GM12878 (cell line): ENCODE data around the gene DUOX1. TPM values are rescaled to one million over a fixed set of nuclear protein-coding genes. Genes with fewer than 3 reads are reported as not detected.

Experiments
- ATAC-seq: fragments of 200-7000 bp; cut with Tn5 transposase; 3 replicates; pipeline ENCODE4 v1.9.1; 2020; ENCODE audit warnings: mild to moderate bottlenecking, moderate library complexity
- BruUV-seq: library from RNA; stranded (reverse); fragments of 400-500 nt; replicated peaks from 2 replicates; lab custom pipeline; 2021; lab: Mats Ljungman, UMichigan
- CTCF ChIA-PET: fragments of 300-600 bp; sonication (Branson Sonifier 250); formaldehyde crosslinking; extraction: SDS; loops from one replicate; lab custom pipeline; 2021; ENCODE audit warnings: inconsistent platforms; lab: Yijun Ruan, JAX
- POLR2A ChIA-PET: fragments of 350-600 bp; formaldehyde crosslinking; extraction: SDS; loops from one replicate; lab custom pipeline; 2021; ENCODE audit warnings: inconsistent platforms; lab: Charles Lee
- RAD21 ChIA-PET: fragments of 300-600 bp; sonication (Branson Sonifier 250); formaldehyde crosslinking; loops from one replicate; lab custom pipeline; 2023; ENCODE audit warnings: antibody characterized with exemption; ENCODE audit not compliant: unreplicated experiment; lab: Charles Lee
- SMC1A ChIA-PET: fragments of 300-600 bp; sonication (Branson Sonifier 250); formaldehyde crosslinking; loops from one replicate; lab custom pipeline; 2023; ENCODE audit not compliant: unreplicated experiment, uncharacterized antibody; lab: Charles Lee
- DNase-seq: peaks from one replicate; pipeline ENCODE4 v3.0.0-alpha.2; 2011; ENCODE audit warnings: low read depth, low spot score
- FAIRE-seq: peaks from 3 replicates; lab custom pipeline; 2011; peaks lifted over from hg19 to GRCh38; lab: Jason Lieb, UNC
- H2AFZ ChIP-seq: 2 replicates; pipeline ENCODE4 v1.6.0; 2011; ENCODE audit warnings: low read depth, low read length, control low read depth; ENCODE audit not compliant: control insufficient read depth
- H3K27ac ChIP-seq: 2 replicates; pipeline ENCODE4 v1.5.1; 2011; ENCODE audit warnings: control low read depth; ENCODE audit not compliant: control insufficient read depth, insufficient read depth
- H3K27me3 ChIP-seq, 2 experiments: replicated peaks in 1 of 2; 2 replicates each; pipeline versions ENCODE4 v1.6.0 to v1.6.1; 2011; ENCODE audit warnings: low read length in 1 of 2; ENCODE audit not compliant: control insufficient read depth in 2 of 2, insufficient read depth in 2 of 2
- H3K36me3 ChIP-seq, 2 experiments: 2 replicates each; pipeline ENCODE4 v1.5.1; 2011; ENCODE audit warnings: low read length in 1 of 2; ENCODE audit not compliant: control insufficient read depth in 2 of 2, insufficient read depth in 2 of 2
- H3K4me1 ChIP-seq: 2 replicates; pipeline ENCODE4 v1.6.1; 2011; ENCODE audit warnings: mild to moderate bottlenecking, low read length, moderate library complexity, mixed read lengths; ENCODE audit not compliant: control insufficient read depth, insufficient read depth
- H3K4me2 ChIP-seq: 2 replicates; pipeline ENCODE4 v1.6.0; 2011; ENCODE audit warnings: control low read depth; ENCODE audit not compliant: control insufficient read depth, insufficient read depth
- H3K4me3 ChIP-seq: fragments of 200-600 bp; sonication (generic); 2 replicates; pipeline ENCODE4 v1.5.1; 2016
- H3K79me2 ChIP-seq: 2 replicates; pipeline ENCODE4 v1.6.0; 2011; ENCODE audit warnings: low read length; ENCODE audit not compliant: control insufficient read depth, insufficient read depth
- H3K9ac ChIP-seq: 2 replicates; pipeline ENCODE4 v1.8.0; 2011; ENCODE audit warnings: low read length, control low read depth, mixed read lengths; ENCODE audit not compliant: control insufficient read depth, insufficient read depth
- H3K9me3 ChIP-seq: replicated peaks from 3 replicates; pipeline ENCODE4 v1.5.1; 2011; ENCODE audit warnings: mild to moderate bottlenecking, low read length; ENCODE audit not compliant: control insufficient read depth, insufficient read depth
- H4K20me1 ChIP-seq: 2 replicates; pipeline ENCODE4 v1.6.0; 2011; ENCODE audit not compliant: control insufficient read depth, insufficient read depth
- MYC ChIP-seq: IDR thresholded peaks from 2 replicates; pipeline ENCODE4 v1.6.1; 2011; ENCODE audit warnings: mild to moderate bottlenecking, low read length, moderate library complexity, inconsistent platforms; ENCODE audit not compliant: insufficient read depth, insufficient replicate concordance, insufficient read length, severe bottlenecking
- NBN ChIP-seq: fragments of 450-650 bp; IDR thresholded peaks from 2 replicates; pipeline ENCODE4 v1.6.1; 2016
- PML ChIP-seq: IDR thresholded peaks from 2 replicates; pipeline ENCODE4 v1.6.1; 2012; ENCODE audit warnings: low read length, inconsistent platforms
- SMAD5 ChIP-seq: IDR thresholded peaks from 2 replicates; pipeline ENCODE4 v1.6.1; 2016; ENCODE audit warnings: antibody characterized with exemption, low read depth
- TAF1 ChIP-seq: IDR thresholded peaks from 2 replicates; pipeline ENCODE4 v1.6.1; 2011; ENCODE audit warnings: mild to moderate bottlenecking, low read depth, low read length, borderline replicate concordance
- WGBS: methylation state at CpG from one replicate; pipeline ENCODE4 v1.1.6; 2016; ENCODE audit warnings: low lambda C conversion rate; ENCODE audit not compliant: insufficient replicate concordance, insufficient coverage; ENCODE audit errors: missing lambda C conversion rate; 5-methylcytosine and 5-hydroxymethylcytosine counted together
- in situ Hi-C: fragments of 300-500 bp; cut with MboI; formaldehyde crosslinking; loops from 9 replicates; pipeline ENCODE4 v1.14.3; 2018; ENCODE audit warnings: mixed read lengths
- intact Hi-C: fragments of 100-400 bp; cut with micrococcal nuclease; formaldehyde crosslinking; loops from one replicate; pipeline ENCODE4 v1.14.2; 2022; ENCODE audit not compliant: unreplicated experiment
- polyA plus RNA-seq, 11 experiments: library from polyadenylated mRNA; depleted of rRNA in 4 of 11; unstranded in 6 of 11; stranded (reverse) in 5 of 11; fragments of >200 nt; fragmentation: Nextera tagmentation in 4 of 11; fragmentation: Illumina TruSeq in 1 of 11; extraction: Ambion mirVana in 4 of 11; extraction: Trizol in 1 of 11; gene quantifications; 1 replicate in 1 of 11; 2 replicates in 10 of 11; pipeline versions ENCODE4 v1.2.1 to v1.2.3, GENCODE V29; 2011 to 2016; ENCODE audit warnings: inconsistent platforms in 2 of 11, missing spikeins in 2 of 11, low read depth in 1 of 11
- total RNA-seq, 4 experiments: library from RNA; depleted of rRNA in 3 of 4; stranded (reverse); fragments of >200 nt in 3 of 4; fragmentation: Illumina TruSeq in 1 of 4; extraction: Trizol in 1 of 4; gene quantifications; 2 replicates each; pipeline versions ENCODE4 v1.2.1 to v1.2.3, GENCODE V29; 2013 to 2021
- TF ChIP-seq, protein P1 (sequence below): fragments of 450-650 bp; IDR thresholded peaks from 2 replicates; pipeline ENCODE4 v1.6.1; 2017; ENCODE audit warnings: antibody characterized with exemption, mild to moderate bottlenecking, moderate library complexity
- TF ChIP-seq, protein P2 (sequence below): IDR thresholded peaks from 2 replicates; pipeline ENCODE4 v1.6.1; 2012; ENCODE audit warnings: low read length, inconsistent platforms
- TF ChIP-seq, protein P3 (sequence below): fragments of 450-650 bp; formaldehyde crosslinking; IDR thresholded peaks from 2 replicates; pipeline ENCODE4 v1.5.0; 2022; ENCODE audit warnings: mild to moderate bottlenecking, missing genetic modification characterization
- TF ChIP-seq, protein P4 (sequence below): fragments of 450-650 bp; IDR thresholded peaks from 2 replicates; pipeline ENCODE4 v1.6.1; 2017; ENCODE audit warnings: mild to moderate bottlenecking

Gene DUOX1
- total and polyA plus RNA-seq, 10 of the 15 experiments (the other 5 are each of a cell fraction or from before 2014, with no cell fraction given) = 0.02 to 2.1 (median 0.26) TPM; not detected in 3

DNA sequence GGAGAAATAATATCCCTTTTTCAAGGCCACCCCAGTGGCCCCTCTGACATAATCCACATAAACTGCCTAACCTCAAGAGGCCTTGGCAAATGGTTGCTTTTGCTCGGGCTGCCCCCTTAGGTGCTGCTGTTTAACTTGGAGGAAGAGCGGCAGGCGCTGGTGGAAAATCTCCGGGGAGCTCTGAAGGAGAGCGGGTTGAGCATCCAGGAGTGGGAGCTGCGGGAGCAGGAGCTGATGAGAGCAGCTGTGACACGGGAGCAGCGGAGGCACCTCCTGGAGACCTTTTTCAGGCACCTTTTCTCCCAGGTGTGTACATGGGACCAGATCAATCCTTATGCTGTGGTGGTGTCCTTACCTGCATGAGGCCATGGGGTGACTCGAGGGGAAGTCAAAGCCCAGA, 15.0 kb downstream of the DUOX1 start:
- H3K27ac ChIP-seq = no peak overlapping the region
- no peaks in the 10 kb centered on the region for H3K79me2 ChIP-seq
- ChIA-PET SMC1A (no interaction called here), CTCF (interaction anchor here (1.2 to 2.7 kb wide), 2 partner anchors 18 kb away, joined by 4 to 7 read pairs; no protein-coding TSS in a partner anchor), RAD21 (no interaction called here), POLR2A (no interaction called here)
- no peak for DNase-seq
- in situ Hi-C loops = no loop called here
- H3K36me3 ChIP-seq = no peaks in the 10 kb centered on the region
- H2AFZ ChIP-seq = no peak overlapping the region
- no peak for TF ChIP-seq NBN
- no peak for TF ChIP-seq TAF1
- TF ChIP-seq, protein P1, sequence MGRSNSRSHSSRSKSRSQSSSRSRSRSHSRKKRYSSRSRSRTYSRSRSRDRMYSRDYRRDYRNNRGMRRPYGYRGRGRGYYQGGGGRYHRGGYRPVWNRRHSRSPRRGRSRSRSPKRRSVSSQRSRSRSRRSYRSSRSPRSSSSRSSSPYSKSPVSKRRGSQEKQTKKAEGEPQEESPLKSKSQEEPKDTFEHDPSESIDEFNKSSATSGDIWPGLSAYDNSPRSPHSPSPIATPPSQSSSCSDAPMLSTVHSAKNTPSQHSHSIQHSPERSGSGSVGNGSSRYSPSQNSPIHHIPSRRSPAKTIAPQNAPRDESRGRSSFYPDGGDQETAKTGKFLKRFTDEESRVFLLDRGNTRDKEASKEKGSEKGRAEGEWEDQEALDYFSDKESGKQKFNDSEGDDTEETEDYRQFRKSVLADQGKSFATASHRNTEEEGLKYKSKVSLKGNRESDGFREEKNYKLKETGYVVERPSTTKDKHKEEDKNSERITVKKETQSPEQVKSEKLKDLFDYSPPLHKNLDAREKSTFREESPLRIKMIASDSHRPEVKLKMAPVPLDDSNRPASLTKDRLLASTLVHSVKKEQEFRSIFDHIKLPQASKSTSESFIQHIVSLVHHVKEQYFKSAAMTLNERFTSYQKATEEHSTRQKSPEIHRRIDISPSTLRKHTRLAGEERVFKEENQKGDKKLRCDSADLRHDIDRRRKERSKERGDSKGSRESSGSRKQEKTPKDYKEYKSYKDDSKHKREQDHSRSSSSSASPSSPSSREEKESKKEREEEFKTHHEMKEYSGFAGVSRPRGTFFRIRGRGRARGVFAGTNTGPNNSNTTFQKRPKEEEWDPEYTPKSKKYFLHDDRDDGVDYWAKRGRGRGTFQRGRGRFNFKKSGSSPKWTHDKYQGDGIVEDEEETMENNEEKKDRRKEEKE = no peak
- TF ChIP-seq PML = no peak
- TF ChIP-seq, protein P2, sequence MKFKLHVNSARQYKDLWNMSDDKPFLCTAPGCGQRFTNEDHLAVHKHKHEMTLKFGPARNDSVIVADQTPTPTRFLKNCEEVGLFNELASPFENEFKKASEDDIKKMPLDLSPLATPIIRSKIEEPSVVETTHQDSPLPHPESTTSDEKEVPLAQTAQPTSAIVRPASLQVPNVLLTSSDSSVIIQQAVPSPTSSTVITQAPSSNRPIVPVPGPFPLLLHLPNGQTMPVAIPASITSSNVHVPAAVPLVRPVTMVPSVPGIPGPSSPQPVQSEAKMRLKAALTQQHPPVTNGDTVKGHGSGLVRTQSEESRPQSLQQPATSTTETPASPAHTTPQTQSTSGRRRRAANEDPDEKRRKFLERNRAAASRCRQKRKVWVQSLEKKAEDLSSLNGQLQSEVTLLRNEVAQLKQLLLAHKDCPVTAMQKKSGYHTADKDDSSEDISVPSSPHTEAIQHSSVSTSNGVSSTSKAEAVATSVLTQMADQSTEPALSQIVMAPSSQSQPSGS = no peak
- TF ChIP-seq, protein P3, sequence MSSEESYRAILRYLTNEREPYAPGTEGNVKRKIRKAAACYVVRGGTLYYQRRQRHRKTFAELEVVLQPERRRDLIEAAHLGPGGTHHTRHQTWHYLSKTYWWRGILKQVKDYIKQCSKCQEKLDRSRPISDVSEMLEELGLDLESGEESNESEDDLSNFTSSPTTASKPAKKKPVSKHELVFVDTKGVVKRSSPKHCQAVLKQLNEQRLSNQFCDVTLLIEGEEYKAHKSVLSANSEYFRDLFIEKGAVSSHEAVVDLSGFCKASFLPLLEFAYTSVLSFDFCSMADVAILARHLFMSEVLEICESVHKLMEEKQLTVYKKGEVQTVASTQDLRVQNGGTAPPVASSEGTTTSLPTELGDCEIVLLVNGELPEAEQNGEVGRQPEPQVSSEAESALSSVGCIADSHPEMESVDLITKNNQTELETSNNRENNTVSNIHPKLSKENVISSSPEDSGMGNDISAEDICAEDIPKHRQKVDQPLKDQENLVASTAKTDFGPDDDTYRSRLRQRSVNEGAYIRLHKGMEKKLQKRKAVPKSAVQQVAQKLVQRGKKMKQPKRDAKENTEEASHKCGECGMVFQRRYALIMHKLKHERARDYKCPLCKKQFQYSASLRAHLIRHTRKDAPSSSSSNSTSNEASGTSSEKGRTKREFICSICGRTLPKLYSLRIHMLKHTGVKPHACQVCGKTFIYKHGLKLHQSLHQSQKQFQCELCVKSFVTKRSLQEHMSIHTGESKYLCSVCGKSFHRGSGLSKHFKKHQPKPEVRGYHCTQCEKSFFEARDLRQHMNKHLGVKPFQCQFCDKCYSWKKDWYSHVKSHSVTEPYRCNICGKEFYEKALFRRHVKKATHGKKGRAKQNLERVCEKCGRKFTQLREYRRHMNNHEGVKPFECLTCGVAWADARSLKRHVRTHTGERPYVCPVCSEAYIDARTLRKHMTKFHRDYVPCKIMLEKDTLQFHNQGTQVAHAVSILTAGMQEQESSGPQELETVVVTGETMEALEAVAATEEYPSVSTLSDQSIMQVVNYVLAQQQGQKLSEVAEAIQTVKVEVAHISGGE (CRISPR knock-in tag) = no peak
- TF ChIP-seq, protein P4, sequence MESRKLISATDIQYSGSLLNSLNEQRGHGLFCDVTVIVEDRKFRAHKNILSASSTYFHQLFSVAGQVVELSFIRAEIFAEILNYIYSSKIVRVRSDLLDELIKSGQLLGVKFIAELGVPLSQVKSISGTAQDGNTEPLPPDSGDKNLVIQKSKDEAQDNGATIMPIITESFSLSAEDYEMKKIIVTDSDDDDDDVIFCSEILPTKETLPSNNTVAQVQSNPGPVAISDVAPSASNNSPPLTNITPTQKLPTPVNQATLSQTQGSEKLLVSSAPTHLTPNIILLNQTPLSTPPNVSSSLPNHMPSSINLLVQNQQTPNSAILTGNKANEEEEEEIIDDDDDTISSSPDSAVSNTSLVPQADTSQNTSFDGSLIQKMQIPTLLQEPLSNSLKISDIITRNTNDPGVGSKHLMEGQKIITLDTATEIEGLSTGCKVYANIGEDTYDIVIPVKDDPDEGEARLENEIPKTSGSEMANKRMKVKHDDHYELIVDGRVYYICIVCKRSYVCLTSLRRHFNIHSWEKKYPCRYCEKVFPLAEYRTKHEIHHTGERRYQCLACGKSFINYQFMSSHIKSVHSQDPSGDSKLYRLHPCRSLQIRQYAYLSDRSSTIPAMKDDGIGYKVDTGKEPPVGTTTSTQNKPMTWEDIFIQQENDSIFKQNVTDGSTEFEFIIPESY = no peak
- no peak for TF ChIP-seq MYC
- TF ChIP-seq SMAD5 = no peak
- H3K27me3 ChIP-seq = no peaks in the 10 kb centered on the region
- BruUV-seq = no TSS peak
- no peak overlapping the region for H3K9ac ChIP-seq
- no peaks in the 10 kb centered on the region for H3K4me1 ChIP-seq
- intact Hi-C loops = no loop called here
- no peaks in the 10 kb centered on the region for H4K20me1 ChIP-seq
- H3K4me2 ChIP-seq = no peak overlapping the region
- no peak for ATAC-seq
- H3K9me3 ChIP-seq = no peaks in the 10 kb centered on the region
- WGBS = 53% methylated on average over 9 of the region's 9 CpGs
- no peak overlapping the region for H3K4me3 ChIP-seq
- no peak for FAIRE-seq
